SU-DHL-6 (cell line): ENCODE data around the gene SERPINA5.

Experiments used
- CTCF ChIP-seq: fragments of 200-600 bp; sonication (generic); IDR thresholded peaks from one replicate; pipeline ENCODE4 v1.5.1; 2017; ENCODE audit warnings: antibody characterized with exemption, mild to moderate bottlenecking, low read length, moderate library complexity; ENCODE audit not compliant: insufficient read depth, poor library complexity, severe bottlenecking
- EZH2phosphoT487 ChIP-seq: fragments of 200-600 bp; sonication (generic), shearing (Covaris generic); conservative IDR thresholded peaks from 2 replicates; pipeline ENCODE4 v1.6.1; 2018; ENCODE audit warnings: mild to moderate bottlenecking, antibody characterized with exemption, low read length, moderate library complexity, mixed read lengths

- TF ChIP-seq CTCF: no peak
- no peak for TF ChIP-seq EZH2phosphoT487
Measured at GRCh38 chr14:94619297-94619696, 38.1 kb downstream of the SERPINA5 start.
